OCI-LY1 (cell line): Measurements from ENCODE around the gene MIS18BP1.

Experiments used
- CTCF ChIP-seq: fragments of 200-600 bp; sonication (generic), shearing (Covaris generic); IDR thresholded peaks from 2 replicates; pipeline ENCODE4 v1.5.1; 2017; ENCODE audit warnings: mild to moderate bottlenecking, antibody characterized with exemption, low read length, moderate library complexity, mixed read lengths
- EZH2 ChIP-seq: fragments of 200-600 bp; sonication (generic), shearing (Covaris generic); IDR thresholded peaks from 2 replicates; pipeline ENCODE4 v1.8.0; 2017; ENCODE audit warnings: borderline replicate concordance, mixed run types, mild to moderate bottlenecking, antibody characterized with exemption, low read length, moderate library complexity, mixed read lengths

- TF ChIP-seq CTCF (no peak), EZH2 (no peak)
These were observed 53.8 kb downstream of the MIS18BP1 start for GRCh38 chr14:45199230-45199629.
